Erythroblast (primary cell): ENCODE results near the gene LDLRAD2.

Source experiments
- GATA1 ChIP-seq: IDR thresholded peaks from 2 replicates; pipeline ENCODE4 v1.6.1; 2011; ENCODE audit warnings: low read depth, mild to moderate bottlenecking, control low read depth, low read length, moderate library complexity
- POLR2A ChIP-seq: IDR thresholded peaks from 2 replicates; pipeline ENCODE4 v1.6.1; 2011; ENCODE audit warnings: mild to moderate bottlenecking, low read length

DNA sequence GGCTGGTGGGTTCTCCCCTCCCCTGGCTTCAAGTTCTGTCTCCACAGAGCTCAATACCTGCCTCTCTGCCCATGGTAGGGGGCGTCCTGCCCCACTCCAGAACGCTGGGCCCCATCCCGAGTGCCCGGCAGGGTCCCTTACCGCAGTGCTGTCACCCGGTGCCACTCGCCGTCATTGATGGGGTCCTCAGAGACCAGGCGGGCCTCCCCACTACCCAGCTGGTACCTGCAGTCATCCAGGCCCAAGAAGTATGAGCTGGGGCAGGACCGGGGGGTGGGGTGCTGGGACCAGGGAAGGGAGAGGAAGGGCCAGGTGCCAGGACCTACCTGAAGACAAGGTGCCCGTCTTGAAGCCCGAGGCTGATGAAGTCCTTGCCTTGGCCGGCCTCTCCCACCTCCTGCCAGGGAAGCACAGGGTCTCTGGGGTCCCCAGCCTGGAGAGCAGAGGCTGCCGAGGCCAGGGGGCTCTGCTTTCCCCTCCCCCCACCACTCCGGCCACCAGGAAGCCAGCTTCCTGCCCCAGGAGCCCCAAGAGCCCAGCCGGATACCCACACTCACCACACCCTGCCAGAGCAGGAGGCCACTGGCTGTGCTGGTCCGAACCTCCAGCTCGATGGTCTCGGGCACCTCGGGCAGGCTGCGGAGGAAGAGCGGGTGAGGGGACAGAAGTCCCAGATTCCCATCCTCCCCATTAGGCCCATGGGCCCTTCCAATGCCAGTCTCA lies 12.1 kb downstream of the LDLRAD2 start:
- TF ChIP-seq POLR2A (no peak), GATA1 (no peak)
